H1 (cell line): Measurements from ENCODE around the gene MPPE1. TPM values are rescaled to one million over a fixed set of nuclear protein-coding genes. Genes with fewer than 3 reads are reported as not detected.

Experiments used
- CTCF ChIA-PET: fragments of 300-600 bp; sonication (Branson Sonifier 250); formaldehyde crosslinking; loops from one replicate; lab custom pipeline; 2021; ENCODE audit not compliant: partially characterized antibody; lab: Charles Lee
- POLR2A ChIA-PET: fragments of 300-600 bp; sonication (Branson Sonifier 250); formaldehyde crosslinking; loops from one replicate; lab custom pipeline; 2021; ENCODE audit warnings: inconsistent platforms; ENCODE audit not compliant: partially characterized antibody; lab: Charles Lee
- DNase-seq, 2 experiments: peaks; one replicate each; pipeline versions ENCODE4 v3.0.0 to v3.0.0-alpha.2; 2010 to 2022; ENCODE audit warnings: low spot score in 2 of 2, low read depth in 1 of 2, mixed read lengths in 1 of 2
- FAIRE-seq: peaks from 2 replicates; lab custom pipeline; 2011; peaks lifted over from hg19 to GRCh38; lab: Jason Lieb, UNC
- H2AFZ ChIP-seq: 2 replicates; pipeline ENCODE4 v1.8.1; 2012; ENCODE audit warnings: low read length, inconsistent platforms
- H2AK5ac ChIP-seq: 2 replicates; pipeline ENCODE4 v1.6.1; 2013; ENCODE audit warnings: low read depth, low read length
- H2BK120ac ChIP-seq: replicated peaks from 2 replicates; pipeline ENCODE3; 2013; ENCODE audit warnings: low read depth, low read length, inconsistent platforms
- H2BK12ac ChIP-seq: 2 replicates; pipeline ENCODE4 v1.6.1; 2013; ENCODE audit warnings: low read depth, low read length
- H2BK15ac ChIP-seq: 2 replicates; pipeline ENCODE4 v1.6.1; 2013; ENCODE audit warnings: low read length
- H2BK20ac ChIP-seq: 2 replicates; pipeline ENCODE4 v1.6.1; 2013; ENCODE audit warnings: low read length
- H2BK5ac ChIP-seq: 2 replicates; pipeline ENCODE4 v1.6.1; 2013; ENCODE audit warnings: low read depth, low read length
- H3K14ac ChIP-seq: 2 replicates; pipeline ENCODE4 v1.6.1; 2013; ENCODE audit warnings: inconsistent platforms; ENCODE audit not compliant: insufficient read length
- H3K18ac ChIP-seq: 2 replicates; pipeline ENCODE4 v1.6.1; 2013; ENCODE audit warnings: low read length; ENCODE audit errors: extremely low read depth
- H3K23ac ChIP-seq: 2 replicates; pipeline ENCODE4 v1.6.1; 2013; ENCODE audit warnings: inconsistent platforms; ENCODE audit not compliant: insufficient read length
- H3K23me2 ChIP-seq: 2 replicates; pipeline ENCODE4 v1.6.1; 2013; ENCODE audit warnings: low read depth, low read length
- H3K27ac ChIP-seq: 2 replicates; pipeline ENCODE4 v1.6.1; 2011; ENCODE audit warnings: low read depth, low read length, inconsistent platforms
- H3K27me3 ChIP-seq, 4 experiments: replicated peaks in 1 of 4; 1 replicate in 1 of 4; 2 replicates in 3 of 4; pipeline versions ENCODE4 v1.6.1 to v1.8.1; 2011 to 2013; ENCODE audit warnings: low read length in 3 of 4, mild to moderate bottlenecking in 3 of 4, inconsistent platforms in 2 of 4, mixed read lengths in 2 of 4, moderate library complexity in 1 of 4; ENCODE audit not compliant: control insufficient read depth in 3 of 4, insufficient read depth in 3 of 4; ENCODE audit errors: extremely low read depth in 1 of 4
- H3K36me3 ChIP-seq, 4 experiments: 2 replicates each; pipeline versions ENCODE4 v1.6.1 to v1.8.1; 2011 to 2013; ENCODE audit warnings: mild to moderate bottlenecking in 4 of 4, low read length in 3 of 4, moderate library complexity in 2 of 4, control low read depth in 1 of 4, inconsistent platforms in 1 of 4; ENCODE audit not compliant: insufficient read depth in 4 of 4, control insufficient read depth in 2 of 4
- H3K4ac ChIP-seq: replicated peaks from 2 replicates; pipeline ENCODE3; 2013; ENCODE audit warnings: low read length, low read depth, mixed read lengths, inconsistent platforms; ENCODE audit not compliant: insufficient read length
- H3K4me1 ChIP-seq, 4 experiments: replicated peaks in 1 of 4; 1 replicate in 1 of 4; 2 replicates in 3 of 4; pipeline versions ENCODE4 v1.6.1 to v1.8.1; 2011 to 2013; ENCODE audit warnings: low read length in 3 of 4, inconsistent platforms in 2 of 4, mixed read lengths in 1 of 4; ENCODE audit not compliant: insufficient read depth in 4 of 4, control insufficient read depth in 3 of 4
- H3K4me2 ChIP-seq, 2 experiments: 2 replicates each; pipeline versions ENCODE4 v1.6.1 to v1.8.1; 2011 to 2013; ENCODE audit warnings: low read depth in 2 of 2, low read length in 2 of 2, control low read depth in 1 of 2, inconsistent platforms in 1 of 2, mild to moderate bottlenecking in 1 of 2; ENCODE audit not compliant: insufficient read depth in 1 of 2
- H3K4me3 ChIP-seq, 4 experiments: fragments of 200-600, 300-600 bp in 1 of 4; sonication (generic), shearing (Covaris generic), sonication (Bioruptor Twin) in 1 of 4; 2 replicates each; pipeline versions ENCODE4 v1.5.1 to v1.8.1; 2011 to 2016; ENCODE audit warnings: low read length in 4 of 4, low read depth in 3 of 4, control low read depth in 2 of 4, inconsistent platforms in 2 of 4, mild to moderate bottlenecking in 2 of 4, mixed read lengths in 1 of 4, moderate library complexity in 1 of 4; ENCODE audit not compliant: insufficient read depth in 2 of 4; ENCODE audit errors: extremely low read depth in 1 of 4
- H3K56ac ChIP-seq: replicated peaks from 2 replicates; pipeline ENCODE3; 2013; ENCODE audit warnings: low read depth, mild to moderate bottlenecking, mixed read lengths, low read length, inconsistent platforms; ENCODE audit not compliant: insufficient read length
- H3K79me1 ChIP-seq: 2 replicates; pipeline ENCODE4 v1.6.1; 2013; ENCODE audit warnings: low read depth, low read length, control low read depth
- H3K79me2 ChIP-seq, 2 experiments: 2 replicates each; pipeline versions ENCODE4 v1.6.1 to v1.8.1; 2012 to 2013; ENCODE audit warnings: low read length in 2 of 2, mild to moderate bottlenecking in 2 of 2, inconsistent platforms in 1 of 2; ENCODE audit not compliant: insufficient read depth in 2 of 2, control insufficient read depth in 1 of 2
- H3K9ac ChIP-seq, 4 experiments: replicated peaks in 1 of 4; 1 replicate in 1 of 4; 2 replicates in 3 of 4; pipeline versions ENCODE4 v1.6.1 to v1.8.1; 2011 to 2013; ENCODE audit warnings: low read depth in 3 of 4, low read length in 3 of 4, control low read depth in 2 of 4, mild to moderate bottlenecking in 2 of 4, moderate library complexity in 2 of 4, inconsistent platforms in 1 of 4; ENCODE audit errors: extremely low read depth in 1 of 4
- H3K9me3 ChIP-seq, 2 experiments: 2 replicates each; pipeline versions ENCODE4 v1.6.1 to v1.8.1; 2012 to 2013; ENCODE audit warnings: mild to moderate bottlenecking in 2 of 2, moderate library complexity in 2 of 2, control low read depth in 1 of 2, inconsistent platforms in 1 of 2, low read depth in 1 of 2, low read length in 1 of 2, mixed read lengths in 1 of 2; ENCODE audit not compliant: insufficient read depth in 2 of 2
- H4K20me1 ChIP-seq, 2 experiments: replicated peaks in 1 of 2; 2 replicates each; pipeline versions ENCODE3 to v1.8.1; 2011 to 2013; ENCODE audit warnings: inconsistent platforms in 2 of 2, low read length in 2 of 2, mild to moderate bottlenecking in 1 of 2; ENCODE audit not compliant: insufficient read depth in 2 of 2, control insufficient read depth in 1 of 2
- H4K5ac ChIP-seq: 2 replicates; pipeline ENCODE4 v1.6.1; 2013; ENCODE audit warnings: low read length, low read depth, mixed read lengths, inconsistent platforms; ENCODE audit not compliant: insufficient read length
- H4K8ac ChIP-seq: 2 replicates; pipeline ENCODE4 v1.8.0; 2013; ENCODE audit warnings: mild to moderate bottlenecking, moderate library complexity, low read length, inconsistent platforms; ENCODE audit not compliant: insufficient read depth; ENCODE audit errors: extremely low read depth
- H4K91ac ChIP-seq: replicated peaks from 2 replicates; pipeline ENCODE3; 2013; ENCODE audit warnings: low read length, mixed read lengths, inconsistent platforms; ENCODE audit not compliant: insufficient read length
- CREB1 ChIP-seq: IDR thresholded peaks from 2 replicates; pipeline ENCODE4 v1.6.1; 2012; ENCODE audit warnings: inconsistent platforms
- HDAC2 ChIP-seq, 2 experiments: fragments of 300-600 bp in 1 of 2; sonication (generic) in 1 of 2; IDR thresholded peaks; 2 replicates each; pipeline ENCODE4 v1.6.1; 2011 to 2012; ENCODE audit warnings: low read depth in 2 of 2, low read length in 2 of 2, mild to moderate bottlenecking in 2 of 2, moderate library complexity in 2 of 2, borderline replicate concordance in 1 of 2, inconsistent platforms in 1 of 2
- RBBP5 ChIP-seq: IDR thresholded peaks from 2 replicates; pipeline ENCODE4 v1.7.1; 2012; ENCODE audit warnings: low read depth, mild to moderate bottlenecking, inconsistent platforms, low read length, moderate library complexity, borderline replicate concordance
- SP4 ChIP-seq: IDR thresholded peaks from 2 replicates; pipeline ENCODE4 v1.6.1; 2012; ENCODE audit warnings: low read length, inconsistent platforms
- TAF7 ChIP-seq: optimal IDR thresholded peaks from 2 replicates; pipeline ENCODE3; 2011; ENCODE audit warnings: low read depth, mild to moderate bottlenecking, inconsistent platforms, low read length, moderate library complexity, borderline replicate concordance
- WGBS, 2 experiments: shearing (Covaris generic) in 1 of 2; methylation state at CpG; one replicate each; pipeline versions ENCODE4 v1.1.6 to v1.1.7; 2013 to 2015; ENCODE audit warnings: low lambda C conversion rate in 2 of 2, mixed read lengths in 2 of 2, inconsistent platforms in 1 of 2, low coverage in 1 of 2, missing lambda C conversion rate in 1 of 2; ENCODE audit not compliant: insufficient replicate concordance in 2 of 2, insufficient coverage in 1 of 2, insufficient read length in 1 of 2; ENCODE audit errors: extremely low coverage in 1 of 2, missing lambda C conversion rate in 1 of 2; 5-methylcytosine and 5-hydroxymethylcytosine counted together
- polyA plus RNA-seq, 7 experiments: library from polyadenylated mRNA; depleted of rRNA in 3 of 7; stranded (reverse) in 5 of 7; unstranded in 2 of 7; fragments of >200 nt in 5 of 7; fragments of 200-250 nt in 2 of 7; gene quantifications; 1 replicate in 5 of 7; 2 replicates in 1 of 7; 4 replicates in 1 of 7; pipeline versions ENCODE4 v1.2.1 to v1.2.3, GENCODE V29; 2011 to 2013; ENCODE audit warnings: missing spikeins in 2 of 7, mixed read lengths in 2 of 7
- total RNA-seq: library from RNA; stranded (reverse); fragmentation: NEBNext Ultra II Directional; extraction: Animal tissue kit (Norgen Biotek cat#: 25700); gene quantifications from 2 replicates; pipeline ENCODE4 v1.2.1, GENCODE V29; 2021

The MPPE1 gene
- total and polyA plus RNA-seq, 2 of the 8 experiments (the other 6 are each of a cell fraction or from before 2014, with no cell fraction given): 13.7 to 20.9 TPM

- H3K4me1 ChIP-seq: peaks cover 0 to 4% (median 1%) of the 10 kb centered on the region in 4 experiments; a peak in 2 of 7 replicates
- DNase-seq: no peak
- no peak overlapping the region for H3K9ac ChIP-seq
- H3K4me3 ChIP-seq: no peak overlapping the region
- H4K20me1 ChIP-seq: peaks cover 0 to 8% of the 10 kb centered on the region in 2 experiments
- H3K4me2 ChIP-seq: no peak overlapping the region
- no peaks in the 10 kb centered on the region for H3K27me3 ChIP-seq
- no peak overlapping the region for H4K8ac ChIP-seq
- 92% methylated on average over 22 of the region's 22 CpGs; no CpG with 5 or more reads in 1 of the 2 experiments for WGBS, 2 experiments
- H2BK5ac ChIP-seq: no peak overlapping the region
- H2BK20ac ChIP-seq: no peak overlapping the region
- no peak overlapping the region for H2BK15ac ChIP-seq
- H3K27ac ChIP-seq: no peak overlapping the region
- no peak for FAIRE-seq
- H3K14ac ChIP-seq: no peak overlapping the region
- H3K23ac ChIP-seq: no peak overlapping the region
- H3K4ac ChIP-seq: no peak overlapping the region
- POLR2A ChIA-PET: interaction anchor here (0.8 to 1.2 kb wide), 3 partner anchors 26 to 148 kb away, joined by 3 read pairs; no protein-coding TSS in a partner anchor
- H4K91ac ChIP-seq: no peak overlapping the region
- no peak overlapping the region for H2AFZ ChIP-seq
- no peaks in the 10 kb centered on the region for H3K23me2 ChIP-seq
- H2BK120ac ChIP-seq: no peak overlapping the region
- no peak overlapping the region for H4K5ac ChIP-seq
- peaks cover 0 to 10% (median 3%) of the 10 kb centered on the region in 4 experiments; a peak in 4 of 8 replicates for H3K36me3 ChIP-seq
- TF ChIP-seq RBBP5 (no peak), HDAC2 (IDR thresholded peaks at IDR 0.05; ENCODE audit: borderline replicate concordance in 1 of 2, low read depth in 2 of 2, low read length in 2 of 2) (no peak), SP4 (no peak), TAF7 (no peak), CREB1 (no peak)
- CTCF ChIA-PET: interaction anchor here (0.7 to 1.4 kb wide), 7 partner anchors 9 to 110 kb away, joined by 3 to 8 read pairs (median 3); no protein-coding TSS in a partner anchor
- H3K9me3 ChIP-seq: no peaks in the 10 kb centered on the region
- no peak overlapping the region for H3K56ac ChIP-seq
- H2BK12ac ChIP-seq: no peak overlapping the region
- no peak overlapping the region for H2AK5ac ChIP-seq
- H3K79me1 ChIP-seq: no peaks in the 10 kb centered on the region
- H3K18ac ChIP-seq: no peak overlapping the region
- no peaks in the 10 kb centered on the region for H3K79me2 ChIP-seq
These were observed 22.7 kb downstream of the MPPE1 start for GRCh38 chr18:11885278-11885947.
